Measurements from ENCODE around the gene FNDC1. TPM values are rescaled to one million over a fixed set of nuclear protein-coding genes. Genes with fewer than 3 reads are reported as not detected.

FNDC1 gene
- total RNA-seq, 1 experiment from 2014 or later = 0.23 TPM

- Histone ChIP-seq H3K4me1 (ENCODE audit: control insufficient read depth, insufficient read depth, low read length) (no peaks in the 10 kb centered on the region), H3K4me3 (ENCODE audit: low read depth in 2 of 2, low read length in 2 of 2) (no peak overlapping the region), H3K9me3 (ENCODE audit: control insufficient read depth, insufficient read depth, low read depth, low read length) (no peaks in the 10 kb centered on the region), H3K36me3 (ENCODE audit: control insufficient read depth, insufficient read depth, low read length) (no peaks in the 10 kb centered on the region), H3K27me3 (ENCODE audit: control insufficient read depth, insufficient read depth, low read length) (peaks cover 9% of the 10 kb centered on the region), H3K27ac (ENCODE audit: low read length) (no peak overlapping the region)
- in situ Hi-C loops (cut with HindIII; ENCODE audit: low pct_unique_long_range_greater_than_20kb, low sequenced_read_pairs) = no loop called here
- ChIA-PET POLR2A (no interaction called here), CTCF (no interaction called here)
- no peak for ATAC-seq
- TF ChIP-seq POLR2AphosphoS5 (IDR thresholded peaks at IDR 0.05; ENCODE audit: low read depth, low read length) (no peak), SIN3A (IDR thresholded peaks at IDR 0.05; ENCODE audit: borderline replicate concordance, insufficient read depth, low read depth, low read length) (no peak), TCF7L2 (IDR thresholded peaks at IDR 0.05; ENCODE audit: low read depth, low read length) (no peak), CTCF (IDR thresholded peaks at IDR 0.05) (no peak), REST (IDR thresholded peaks at IDR 0.05; ENCODE audit: insufficient read depth in 1 of 2, low read depth in 2 of 2, low read length in 1 of 2) (no peak)
- no peak for DNase-seq (ENCODE audit: low read depth, low spot score)
- intact Hi-C loops (cut with micrococcal nuclease; ENCODE audit: unreplicated experiment) = no loop called here
- no TSS peak for BruUV-seq (replicated peaks)
These were observed 27.3 kb downstream of the FNDC1 start for GRCh38 chr6:159196430-159196975.

GRCh38 chr6:159197251-159197650, 28.1 kb downstream of the FNDC1 start:
- no peaks in the 10 kb centered on the region for H3K36me3 ChIP-seq (ENCODE audit: control insufficient read depth, insufficient read depth, low read length)
- no peak for ATAC-seq
- no peak for DNase-seq (ENCODE audit: low read depth, low spot score)
- no peak overlapping the region for H3K27ac ChIP-seq (ENCODE audit: low read length)
- TF ChIP-seq SIN3A (IDR thresholded peaks at IDR 0.05; ENCODE audit: borderline replicate concordance, insufficient read depth, low read depth, low read length) (no peak), CTCF (IDR thresholded peaks at IDR 0.05) (no peak), POLR2AphosphoS5 (IDR thresholded peaks at IDR 0.05; ENCODE audit: low read depth, low read length) (no peak), REST (IDR thresholded peaks at IDR 0.05; ENCODE audit: insufficient read depth in 1 of 2, low read depth in 2 of 2, low read length in 1 of 2) (no peak), TCF7L2 (IDR thresholded peaks at IDR 0.05; ENCODE audit: low read depth, low read length) (no peak)
- ChIA-PET POLR2A (no interaction called here), CTCF (no interaction called here)
- BruUV-seq (replicated peaks) = no TSS peak
- H3K4me1 ChIP-seq (ENCODE audit: control insufficient read depth, insufficient read depth, low read length) = no peaks in the 10 kb centered on the region
- peaks cover 9% of the 10 kb centered on the region for H3K27me3 ChIP-seq (ENCODE audit: control insufficient read depth, insufficient read depth, low read length)
- no peak overlapping the region for H3K4me3 ChIP-seq (ENCODE audit: low read depth in 2 of 2, low read length in 2 of 2)
- H3K9me3 ChIP-seq (ENCODE audit: control insufficient read depth, insufficient read depth, low read depth, low read length) = no peaks in the 10 kb centered on the region
- in situ Hi-C loops (cut with HindIII; ENCODE audit: low pct_unique_long_range_greater_than_20kb, low sequenced_read_pairs) (no loop called here), intact Hi-C loops (cut with micrococcal nuclease; ENCODE audit: unreplicated experiment) (no loop called here)
